SK-N-SH treated with all-trans-retinoic acid at 6 μM for 48 hours (cell line): ENCODE measurements around the gene FLG2.

Source experiments
- ATAC-seq: fragments of 200-7000 bp; cut with Tn5 transposase; 3 replicates; pipeline ENCODE4 v1.9.1; 2020; ENCODE audit warnings: mild to moderate bottlenecking, moderate library complexity
- ARNTL ChIP-seq: fragments of 450-650 bp; formaldehyde crosslinking; IDR thresholded peaks from 2 replicates; pipeline ENCODE4 v1.5.0; 2020; ENCODE audit warnings: low read depth, mild to moderate bottlenecking, moderate library complexity, borderline replicate concordance
- BACH2 ChIP-seq: fragments of 250-450 bp; sonication (Bioruptor Pico); IDR thresholded peaks from 2 replicates; pipeline ENCODE4 v1.9.0; 2021; ENCODE audit warnings: mild to moderate bottlenecking, borderline replicate concordance
- CREB5 ChIP-seq: fragments of 250-450 bp; sonication (Bioruptor Pico); IDR thresholded peaks from 2 replicates; pipeline ENCODE4 v1.5.1; 2020; ENCODE audit warnings: low read depth, mild to moderate bottlenecking, moderate library complexity
- CSDC2 ChIP-seq: fragments of 250-450 bp; sonication (Bioruptor Pico); IDR thresholded peaks from 2 replicates; pipeline ENCODE4 v1.5.0; 2020; ENCODE audit warnings: mild to moderate bottlenecking, moderate library complexity
- GLIS3 ChIP-seq: fragments of 250-450 bp; sonication (Bioruptor Pico); IDR thresholded peaks from 2 replicates; pipeline ENCODE4 v1.5.0; 2020; ENCODE audit warnings: mild to moderate bottlenecking, moderate library complexity
- ISL1 ChIP-seq: fragments of 250-450 bp; sonication (Bioruptor Pico); IDR thresholded peaks from 2 replicates; pipeline ENCODE4 v2.1.2; 2022; ENCODE audit warnings: mild to moderate bottlenecking, moderate library complexity
- OSR1 ChIP-seq: fragments of 250-450 bp; sonication (Bioruptor Pico); IDR thresholded peaks from 2 replicates; pipeline ENCODE4 v1.8.0; 2022; ENCODE audit warnings: moderate library complexity, mild to moderate bottlenecking, inconsistent platforms
- PATZ1 ChIP-seq: fragments of 250-450 bp; sonication (Bioruptor Pico); IDR thresholded peaks from 2 replicates; pipeline ENCODE4 v1.8.0; 2020; ENCODE audit warnings: mild to moderate bottlenecking, moderate library complexity, borderline replicate concordance
- PPARA ChIP-seq: fragments of 250-450 bp; sonication (Bioruptor Pico); IDR thresholded peaks from 2 replicates; pipeline ENCODE4 v1.5.0; 2020; ENCODE audit warnings: mild to moderate bottlenecking, borderline replicate concordance
- RARB ChIP-seq: fragments of 250-450 bp; sonication (Bioruptor Pico); IDR thresholded peaks from 2 replicates; pipeline ENCODE4 v1.8.0; 2021; ENCODE audit warnings: mild to moderate bottlenecking, moderate library complexity
- SNAI2 ChIP-seq: fragments of 250-450 bp; sonication (Bioruptor Pico); IDR thresholded peaks from 2 replicates; pipeline ENCODE4 v1.5.0; 2020; ENCODE audit warnings: mild to moderate bottlenecking, moderate library complexity
- TCF4 ChIP-seq: fragments of 250-450 bp; sonication (Bioruptor Pico); IDR thresholded peaks from 2 replicates; pipeline ENCODE4 v1.8.0; 2021; ENCODE audit warnings: mild to moderate bottlenecking, moderate library complexity, borderline replicate concordance
- TOX ChIP-seq: fragments of 250-450 bp; sonication (Bioruptor Pico); IDR thresholded peaks from 2 replicates; pipeline ENCODE4 v1.8.0; 2021; ENCODE audit warnings: mild to moderate bottlenecking, moderate library complexity, borderline replicate concordance
- TSHZ2 ChIP-seq: fragments of 250-450 bp; sonication (Bioruptor Pico); IDR thresholded peaks from 2 replicates; pipeline ENCODE4 v1.5.0; 2020; ENCODE audit warnings: mild to moderate bottlenecking, moderate library complexity
- ZC3H10 ChIP-seq: fragments of 250-450 bp; sonication (Bioruptor Pico); IDR thresholded peaks from 2 replicates; pipeline ENCODE4 v1.5.1; 2021; ENCODE audit warnings: mild to moderate bottlenecking, moderate library complexity
- ZFP3 ChIP-seq: fragments of 250-450 bp; sonication (Bioruptor Pico); IDR thresholded peaks from 2 replicates; pipeline ENCODE4 v1.5.0; 2020; ENCODE audit warnings: mild to moderate bottlenecking, moderate library complexity
- ZFP30 ChIP-seq: fragments of 450-650 bp; formaldehyde crosslinking; IDR thresholded peaks from 2 replicates; pipeline ENCODE4 v1.5.0; 2022; ENCODE audit warnings: mild to moderate bottlenecking, moderate library complexity
- ZNF565 ChIP-seq: fragments of 450-650 bp; formaldehyde crosslinking; conservative IDR thresholded peaks from 2 replicates; pipeline ENCODE4 v1.5.0; 2020; ENCODE audit warnings: low read depth, mild to moderate bottlenecking, moderate library complexity
- ZNF70 ChIP-seq: fragments of 450-650 bp; formaldehyde crosslinking; IDR thresholded peaks from 2 replicates; pipeline ENCODE4 v1.5.0; 2020; ENCODE audit warnings: mild to moderate bottlenecking, moderate library complexity
- TF ChIP-seq, protein P1 (sequence below): fragments of 250-450 bp; sonication (Bioruptor Pico); IDR thresholded peaks from 2 replicates; pipeline ENCODE4 v1.5.1; 2021; ENCODE audit warnings: mild to moderate bottlenecking, moderate library complexity
- TF ChIP-seq, protein P2 (sequence below): fragments of 250-450 bp; sonication (Bioruptor Pico); IDR thresholded peaks from 2 replicates; pipeline ENCODE4 v1.8.0; 2021; ENCODE audit warnings: low read depth, mild to moderate bottlenecking, moderate library complexity, borderline replicate concordance

Gene FLG2

DNA sequence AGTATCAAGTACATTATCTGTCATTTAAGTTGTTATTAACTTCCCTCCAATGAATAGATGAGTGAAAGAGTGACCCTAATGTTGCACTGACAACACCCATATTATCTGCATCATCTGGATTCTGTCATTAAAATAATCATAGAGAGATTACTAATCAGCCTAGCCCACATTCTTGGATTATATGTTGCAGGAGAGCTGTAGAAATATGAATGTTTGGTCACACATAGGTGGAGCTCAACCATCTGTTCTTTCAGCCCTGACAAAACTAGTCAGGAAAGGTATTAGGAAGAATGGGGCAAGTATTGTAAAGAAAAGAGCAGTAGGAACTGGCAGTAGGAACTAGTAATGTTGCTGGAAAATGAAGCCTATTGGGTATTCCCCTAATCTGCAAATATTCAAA lies 15.4 kb downstream of the FLG2 start (continued):
- TF ChIP-seq TSHZ2 (no peak), PATZ1 (CRISPR knock-in tag) (no peak)
- TF ChIP-seq, protein P1, sequence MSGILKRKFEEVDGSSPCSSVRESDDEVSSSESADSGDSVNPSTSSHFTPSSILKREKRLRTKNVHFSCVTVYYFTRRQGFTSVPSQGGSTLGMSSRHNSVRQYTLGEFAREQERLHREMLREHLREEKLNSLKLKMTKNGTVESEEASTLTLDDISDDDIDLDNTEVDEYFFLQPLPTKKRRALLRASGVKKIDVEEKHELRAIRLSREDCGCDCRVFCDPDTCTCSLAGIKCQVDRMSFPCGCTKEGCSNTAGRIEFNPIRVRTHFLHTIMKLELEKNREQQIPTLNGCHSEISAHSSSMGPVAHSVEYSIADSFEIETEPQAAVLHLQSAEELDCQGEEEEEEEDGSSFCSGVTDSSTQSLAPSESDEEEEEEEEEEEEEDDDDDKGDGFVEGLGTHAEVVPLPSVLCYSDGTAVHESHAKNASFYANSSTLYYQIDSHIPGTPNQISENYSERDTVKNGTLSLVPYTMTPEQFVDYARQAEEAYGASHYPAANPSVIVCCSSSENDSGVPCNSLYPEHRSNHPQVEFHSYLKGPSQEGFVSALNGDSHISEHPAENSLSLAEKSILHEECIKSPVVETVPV (CRISPR knock-in tag) = no peak

- no peak for ATAC-seq
- TF ChIP-seq CSDC2 (CRISPR knock-in tag) (no peak), ZFP3 (CRISPR knock-in tag) (no peak), CREB5 (no peak), GLIS3 (no peak)
These were observed 16.8 kb downstream of the FLG2 start for GRCh38 chr1:152343006-152343405.

DNA sequence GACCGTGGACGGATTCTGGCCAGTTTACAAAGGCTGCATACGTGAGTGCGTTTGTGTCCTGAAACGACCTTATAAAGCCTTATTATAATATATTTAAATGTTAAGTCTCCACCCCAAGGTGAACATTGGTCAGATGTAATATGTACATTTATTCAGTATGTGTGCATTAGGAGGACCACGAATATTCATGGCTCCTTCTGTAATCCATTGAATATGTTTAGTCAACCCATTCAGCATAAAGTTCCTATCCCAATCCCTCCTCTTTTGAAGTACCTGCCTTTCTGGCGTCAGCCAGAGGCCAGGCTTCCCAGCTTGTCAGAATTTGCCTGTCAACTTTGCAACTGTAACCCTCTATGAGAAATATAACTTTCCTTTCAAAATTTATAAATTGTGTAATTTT lies 24.4 kb downstream of the FLG2 start:
- no peak for TF ChIP-seq BACH2
- TF ChIP-seq RARB (CRISPR knock-in tag) = no peak
- TF ChIP-seq ISL1 (CRISPR knock-in tag) = no peak
- TF ChIP-seq CREB5 = no peak
- no peak for TF ChIP-seq ZNF565 (CRISPR knock-in tag)
- no peak for TF ChIP-seq ARNTL (CRISPR knock-in tag)
- TF ChIP-seq ZC3H10 (CRISPR knock-in tag) = no peak
- no peak for TF ChIP-seq TCF4 (CRISPR knock-in tag)
- no peak for ATAC-seq

GRCh38 chr1:152328801-152329391 lies 30.9 kb downstream of the FLG2 start:
- TF ChIP-seq, protein P2, sequence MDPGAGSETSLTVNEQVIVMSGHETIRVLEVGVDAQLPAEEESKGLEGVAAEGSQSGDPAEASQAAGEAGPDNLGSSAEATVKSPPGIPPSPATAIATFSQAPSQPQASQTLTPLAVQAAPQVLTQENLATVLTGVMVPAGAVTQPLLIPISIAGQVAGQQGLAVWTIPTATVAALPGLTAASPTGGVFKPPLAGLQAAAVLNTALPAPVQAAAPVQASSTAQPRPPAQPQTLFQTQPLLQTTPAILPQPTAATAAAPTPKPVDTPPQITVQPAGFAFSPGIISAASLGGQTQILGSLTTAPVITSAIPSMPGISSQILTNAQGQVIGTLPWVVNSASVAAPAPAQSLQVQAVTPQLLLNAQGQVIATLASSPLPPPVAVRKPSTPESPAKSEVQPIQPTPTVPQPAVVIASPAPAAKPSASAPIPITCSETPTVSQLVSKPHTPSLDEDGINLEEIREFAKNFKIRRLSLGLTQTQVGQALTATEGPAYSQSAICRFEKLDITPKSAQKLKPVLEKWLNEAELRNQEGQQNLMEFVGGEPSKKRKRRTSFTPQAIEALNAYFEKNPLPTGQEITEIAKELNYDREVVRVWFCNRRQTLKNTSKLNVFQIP (CRISPR knock-in tag) = no peak
- TF ChIP-seq ISL1 (CRISPR knock-in tag) = no peak
- no peak for TF ChIP-seq GLIS3
- TF ChIP-seq ZC3H10 (CRISPR knock-in tag) = no peak
- TF ChIP-seq PATZ1 (CRISPR knock-in tag) = no peak
- TF ChIP-seq, protein P1 (CRISPR knock-in tag) = no peak
- no peak for TF ChIP-seq ZNF565 (CRISPR knock-in tag)
- no peak for TF ChIP-seq SNAI2 (CRISPR knock-in tag)
- no peak for TF ChIP-seq RARB (CRISPR knock-in tag)
- no peak for TF ChIP-seq PPARA
- TF ChIP-seq OSR1 = no peak
- no peak for TF ChIP-seq ZNF70 (CRISPR knock-in tag)
- no peak for TF ChIP-seq ZFP30 (CRISPR knock-in tag)
- TF ChIP-seq TOX (CRISPR knock-in tag) = no peak
- no peak for TF ChIP-seq TCF4 (CRISPR knock-in tag)
- no peak for ATAC-seq
